Gastroesophageal sphincter (tissue), 3 donors: Measurements from ENCODE around the gene C19orf67.

Experiments
- CTCF ChIP-seq, 4 experiments: fragments of 200-600 bp in 2 of 4; fragments of 450-650 bp in 2 of 4; sonication (generic) in 1 of 4; IDR thresholded peaks; one replicate each; pipeline ENCODE4 v1.5.1; 2017 to 2019; ENCODE audit warnings: antibody characterized with exemption in 4 of 4, mild to moderate bottlenecking in 2 of 4, moderate library complexity in 2 of 4
- EP300 ChIP-seq: sonication (generic); formaldehyde crosslinking; IDR thresholded peaks from one replicate; pipeline ENCODE4 v1.6.1; 2017; ENCODE audit warnings: antibody characterized with exemption, mild to moderate bottlenecking
- POLR2A ChIP-seq, 2 donors: fragments of 450-650 bp; IDR thresholded peaks; one replicate each; pipeline ENCODE4 v1.6.1; 2017; ENCODE audit warnings: antibody characterized with exemption in 2 of 2, mild to moderate bottlenecking in 2 of 2, moderate library complexity in 1 of 2

GRCh38 chr19:14116525-14116917 is 30.9 kb upstream of the C19orf67 start:
- TF ChIP-seq POLR2A (IDR thresholded peaks at IDR 0.05): no peak
- TF ChIP-seq CTCF (IDR thresholded peaks at IDR 0.05): no peak
- no peak for TF ChIP-seq EP300
